ENCODE measurements around the gene ING4.

- TF ChIP-seq EZH2 (IDR thresholded peaks at IDR 0.05; ENCODE audit: insufficient read depth, poor library complexity, severe bottlenecking) (no peak), EZH2phosphoT487 (IDR thresholded peaks at IDR 0.05; ENCODE audit: insufficient read depth, low read depth) (no peak)
These were observed 50.3 kb downstream of the ING4 start for GRCh38 chr12:6612652-6613014.

All from GM23248 (cell line).